Activated CD4-positive, alpha-beta T cell treated with anti-CD3 and anti-CD28 coated beads for 4 hours (primary cell): ENCODE results near the gene PDK2.

ENCODE experiments used
- DNase-seq, 2 donors: peaks; one replicate each; pipeline ENCODE4 v3.0.0-alpha.2; 2020

The PDK2 gene

DNA sequence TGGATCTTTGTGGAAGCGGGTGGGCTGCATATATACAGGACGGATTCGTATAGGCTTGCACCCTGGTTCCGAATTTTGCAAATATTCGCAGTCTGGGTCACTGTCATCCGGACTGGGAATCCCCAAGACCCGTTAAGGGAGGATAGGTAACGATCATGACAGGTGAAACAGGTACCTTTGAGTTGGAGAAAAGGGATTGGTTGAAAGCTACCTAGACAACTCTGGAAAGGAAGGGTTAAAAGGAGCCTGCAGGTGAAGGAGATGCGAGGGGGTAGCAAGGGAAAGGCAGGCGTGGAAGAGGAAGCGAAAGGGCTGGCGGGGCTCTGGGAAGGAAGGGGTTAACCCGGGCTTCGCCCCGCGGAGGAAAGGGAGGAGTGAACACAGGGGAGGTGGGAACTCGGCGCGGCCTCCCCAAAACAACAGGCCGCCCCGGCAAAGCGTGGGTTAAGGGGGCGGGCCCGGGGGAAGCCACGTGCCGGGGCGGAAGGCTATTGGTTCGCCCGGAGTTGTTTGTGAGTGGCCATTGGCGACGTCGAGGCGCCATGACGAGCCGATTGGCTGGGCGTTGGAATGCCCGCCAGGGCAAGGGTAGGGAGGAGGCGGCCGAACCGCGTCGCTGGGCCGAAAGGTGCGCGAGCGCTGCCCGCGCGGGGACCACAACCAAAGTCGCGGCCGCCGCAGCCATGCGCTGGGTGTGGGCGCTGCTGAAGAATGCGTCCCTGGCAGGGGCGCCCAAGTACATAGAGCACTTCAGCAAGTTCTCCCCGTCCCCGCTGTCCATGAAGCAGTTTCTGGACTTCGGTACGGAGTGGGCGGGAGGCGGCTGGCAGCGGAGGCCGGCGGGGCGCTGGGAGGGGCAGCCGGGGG is at the start of gene PDK2:
Gene PDK2, plus strand, starts transcription at position 599 of the 867 bp plus-strand sequence. Its CDS starts 85 bp downstream, at position 684.
- DNase-seq: peak; percentile 95

- no peak for DNase-seq
Observed at GRCh38 chr17:50046179-50046578, 49.0 kb upstream of the PDK2 start.

DNA sequence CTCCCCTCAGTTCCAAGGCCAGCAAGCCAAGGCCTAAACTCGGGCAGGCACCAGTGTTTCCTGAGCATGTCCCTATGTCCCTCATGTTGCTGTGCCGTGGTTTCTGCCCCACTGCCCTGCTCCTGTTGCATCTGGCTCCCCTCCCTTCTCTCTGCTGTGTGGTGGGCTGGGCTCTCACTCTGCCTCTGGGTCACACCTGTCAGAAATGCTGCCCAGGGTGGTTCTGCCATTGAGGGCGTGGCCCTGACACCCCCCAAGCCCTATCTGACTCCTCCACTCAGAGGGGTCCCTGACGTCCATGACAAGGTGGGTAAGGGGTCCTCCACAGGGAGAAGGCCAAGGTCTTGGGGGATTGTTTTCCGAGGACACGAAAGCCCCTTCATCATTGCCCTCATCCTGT is 48.5 kb upstream of the PDK2 start:
- DNase-seq: no peak

- no peak for DNase-seq
Observed at GRCh38 chr17:50047083-50047482, 48.1 kb upstream of the PDK2 start.

DNA sequence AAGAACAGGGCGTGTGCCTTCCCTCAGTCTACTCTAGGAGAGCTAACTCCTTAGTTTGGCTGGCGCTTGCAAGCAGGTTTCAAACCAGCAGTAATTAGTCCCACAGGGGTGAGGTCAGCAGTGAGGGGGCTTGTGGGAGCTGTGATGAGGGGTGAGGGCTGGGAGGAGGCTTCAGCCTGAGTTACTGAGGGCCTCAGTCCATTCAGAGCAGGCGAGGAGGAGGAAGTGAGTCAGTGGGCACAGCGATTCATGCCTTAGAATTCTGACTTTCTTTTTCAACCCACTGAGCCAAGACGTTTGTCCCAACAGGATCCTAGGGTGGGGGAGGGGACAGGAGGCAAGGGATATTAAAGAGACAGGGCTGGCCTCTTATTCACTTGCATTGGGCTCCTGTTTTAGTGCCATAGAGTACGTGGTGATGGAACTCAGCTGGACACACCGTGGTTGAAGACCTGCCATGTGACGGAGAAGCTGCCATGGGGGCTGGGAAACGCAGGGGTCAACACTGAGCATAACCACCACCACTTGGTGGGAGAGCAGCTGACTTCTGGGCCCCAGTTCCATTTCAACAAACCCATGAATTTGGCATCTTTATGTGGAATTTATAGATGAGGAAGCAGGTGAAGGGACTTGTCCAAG is 47.5 kb upstream of the PDK2 start:
- DNase-seq: no peak

GRCh38 chr17:50048146-50048720 is 46.9 kb upstream of the PDK2 start:
- no peak for DNase-seq

DNA sequence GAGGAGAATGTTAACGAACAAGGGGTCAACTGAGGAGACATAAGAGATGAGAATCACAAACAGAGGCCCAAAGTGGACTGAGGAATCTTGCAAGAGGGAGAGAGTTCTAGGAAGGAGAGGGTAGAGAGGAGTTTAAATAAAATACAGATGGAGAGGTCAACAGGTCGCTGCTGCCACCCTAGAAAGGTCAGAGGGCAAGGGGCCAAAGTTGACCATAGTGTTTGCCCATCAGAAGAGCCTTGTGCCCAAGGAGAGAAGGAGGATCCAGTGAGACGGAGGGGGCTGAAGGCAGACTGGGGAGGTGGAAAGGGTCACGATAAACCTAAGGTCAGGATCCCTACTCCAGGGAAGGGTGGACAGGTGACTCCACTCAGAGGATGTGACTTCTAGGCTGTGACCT is 46.2 kb upstream of the PDK2 start:
- no peak for DNase-seq

GRCh38 chr17:50049636-50050035 is 45.5 kb upstream of the PDK2 start:
- no peak for DNase-seq

DNA sequence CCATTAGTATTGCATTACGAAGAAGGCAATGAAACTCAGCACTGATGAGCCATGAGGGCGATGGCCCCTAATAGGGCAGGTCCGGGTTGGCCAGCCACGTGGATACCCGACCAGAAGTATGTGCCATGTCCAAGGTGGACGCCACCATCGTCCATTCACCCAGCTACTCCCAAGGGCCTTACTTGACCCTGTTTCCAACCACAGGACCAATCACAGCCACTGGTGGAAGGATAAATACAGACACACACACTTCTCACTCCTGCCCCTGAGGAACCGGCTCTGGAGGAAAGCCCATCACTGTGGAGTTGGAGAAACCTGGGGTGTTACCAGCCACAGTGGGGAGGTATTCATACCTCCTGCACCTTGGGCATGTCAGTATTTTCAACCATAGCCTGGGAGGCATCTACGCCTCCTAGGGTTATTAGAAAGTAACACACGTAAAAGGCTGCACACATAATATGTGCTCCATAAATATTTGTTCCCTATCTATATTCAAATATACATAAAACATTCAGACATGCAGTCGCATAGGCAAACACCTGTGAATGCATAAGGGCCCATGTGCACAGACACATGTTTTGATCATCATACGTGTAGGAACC is 44.6 kb upstream of the PDK2 start:
- no peak for DNase-seq

DNA sequence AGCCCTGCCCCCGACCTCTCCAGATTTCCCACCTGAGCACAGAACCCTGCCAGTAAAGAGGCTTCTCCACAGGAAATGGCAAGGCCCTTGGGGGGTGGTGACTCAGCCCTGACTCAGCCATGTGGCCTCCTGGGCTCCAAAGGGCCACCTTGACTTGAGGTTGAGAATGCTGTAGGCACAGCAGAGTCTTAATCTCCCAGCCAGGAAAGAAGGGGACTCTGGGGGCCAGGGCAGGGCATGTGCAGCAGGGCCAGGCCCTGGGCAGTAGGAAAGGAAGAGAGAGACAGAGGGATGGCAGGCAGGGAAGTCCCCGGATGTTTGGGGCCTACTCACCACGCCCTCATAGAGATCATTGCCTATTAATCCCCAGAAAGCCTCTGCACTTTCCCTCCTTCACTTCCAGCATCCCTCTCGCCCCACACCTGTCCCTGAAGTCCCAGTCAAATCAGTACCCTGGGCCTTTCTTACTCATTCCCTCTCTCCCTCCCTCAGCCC is 44.0 kb upstream of the PDK2 start:
- DNase-seq: peak; percentile 55 to 67

DNA sequence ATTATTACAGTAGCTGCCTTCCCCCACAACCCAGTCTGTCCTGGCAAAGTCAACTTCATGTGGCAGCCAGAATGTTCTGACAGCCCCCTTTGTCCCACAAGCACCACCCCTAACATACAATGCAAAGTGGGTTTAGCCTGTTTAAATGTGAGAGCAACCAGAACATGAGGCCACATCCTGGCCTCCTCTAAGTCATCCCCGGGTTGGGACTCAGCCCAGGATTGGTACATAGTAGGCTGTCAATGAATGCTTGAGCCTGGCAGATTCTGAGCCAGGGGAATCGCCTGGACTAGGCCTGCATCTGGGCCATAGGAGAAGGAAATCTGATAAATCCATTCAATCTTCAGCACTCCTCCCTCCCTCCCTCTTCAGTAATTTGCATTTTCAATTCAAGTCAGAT is 43.5 kb upstream of the PDK2 start:
- no peak for DNase-seq

DNA sequence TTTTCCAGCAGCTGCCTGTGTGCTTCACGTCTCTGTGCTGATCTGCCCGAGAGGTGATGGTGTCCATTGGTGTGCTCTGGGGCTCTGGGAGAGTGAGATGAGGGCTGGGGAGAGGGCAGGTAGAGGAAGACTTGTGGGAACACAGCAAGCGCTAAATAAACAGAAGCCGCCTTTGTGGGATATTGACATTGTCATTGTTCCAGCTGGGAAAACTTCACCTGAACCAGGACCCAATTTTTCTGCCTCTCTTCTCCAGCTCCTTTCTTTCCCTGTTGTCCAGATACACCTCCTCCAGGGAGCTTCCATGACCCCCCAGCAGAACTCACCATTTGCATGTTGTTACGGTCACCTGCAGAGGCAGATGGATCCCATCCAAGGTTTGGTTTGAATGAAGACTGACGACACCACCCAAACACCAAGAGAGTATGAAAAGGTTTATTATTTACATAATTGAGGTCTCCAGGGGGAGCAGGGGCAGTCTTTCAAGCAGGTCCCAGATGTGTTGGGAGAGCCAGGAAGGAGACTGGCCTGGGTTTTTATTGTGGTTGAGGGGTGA is 42.8 kb upstream of the PDK2 start:
- DNase-seq: no peak

DNA sequence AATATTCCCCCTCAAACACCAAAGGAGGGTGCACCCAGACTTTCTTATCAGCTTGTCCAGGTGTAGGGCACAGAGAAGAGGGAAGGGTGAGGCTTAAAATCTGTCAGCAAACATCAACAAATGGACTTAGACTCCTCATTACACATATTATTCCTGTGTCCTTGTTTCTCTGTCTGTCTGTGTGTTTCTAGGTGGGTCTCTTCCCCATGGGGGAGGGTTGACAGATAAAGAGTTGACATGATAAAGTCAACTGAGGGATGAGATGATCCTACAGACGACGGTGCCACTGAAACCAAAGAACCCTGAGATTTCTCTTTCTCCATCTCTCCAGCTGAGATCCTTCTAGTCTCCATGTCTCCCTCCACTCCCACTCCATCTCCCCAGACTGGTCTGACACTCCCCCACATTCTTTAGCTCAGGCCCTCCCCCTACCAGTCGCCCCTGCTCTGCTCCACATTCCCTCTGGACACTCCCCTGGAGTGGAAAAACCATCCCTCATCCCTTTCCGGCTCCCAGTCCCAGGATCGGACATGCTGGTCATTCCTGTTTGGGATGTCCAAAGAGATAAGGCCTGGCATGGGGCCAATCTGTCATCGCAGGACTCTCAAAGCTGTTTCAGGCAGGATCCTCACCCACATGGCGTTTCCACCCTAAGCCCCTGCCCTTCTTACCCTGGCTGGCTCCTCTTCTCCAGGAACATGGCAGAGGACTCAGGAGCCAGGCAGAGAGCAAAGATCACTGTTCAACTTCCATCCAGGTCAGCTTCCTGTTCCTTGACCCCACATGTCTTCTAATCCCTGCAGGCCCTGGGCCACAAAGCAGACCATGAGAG is 42.1 kb upstream of the PDK2 start:
- DNase-seq: no peak

DNA sequence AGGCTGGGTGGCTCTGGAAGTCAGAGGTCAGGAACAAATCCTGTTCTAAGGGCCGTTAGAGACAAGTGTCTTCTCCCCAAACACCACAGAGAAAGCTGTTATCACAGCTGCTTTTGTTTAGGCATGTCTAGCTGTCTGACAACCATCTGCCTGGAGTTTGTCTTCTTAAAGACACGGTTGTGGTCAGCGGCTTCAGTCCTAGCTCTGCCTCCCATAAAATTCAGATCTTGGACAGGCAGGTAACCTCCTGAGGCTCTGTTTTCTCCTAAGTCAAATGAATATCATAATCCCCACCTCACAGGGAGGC is 41.5 kb upstream of the PDK2 start:
- DNase-seq: no peak

DNA sequence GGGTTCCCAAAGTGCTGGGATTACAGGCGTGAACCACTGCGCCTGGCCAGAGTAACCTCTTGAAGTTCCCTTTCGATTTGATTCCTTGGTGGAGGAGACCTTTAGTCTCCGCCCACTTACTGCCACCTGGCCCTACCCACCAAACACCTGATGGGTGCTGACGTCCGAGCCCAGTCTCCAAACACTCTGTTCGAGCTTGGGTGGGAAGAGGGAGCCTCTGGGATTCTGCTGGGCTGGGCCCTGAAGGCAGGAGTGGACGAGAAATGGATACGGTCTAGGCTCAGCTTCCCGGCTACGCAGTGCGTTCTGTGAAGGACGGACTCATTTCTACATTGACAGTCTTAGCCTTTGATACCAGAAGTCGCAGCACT is 40.1 kb upstream of the PDK2 start:
- DNase-seq: peak; percentile 9 to 10

GRCh38 chr17:50055426-50056216 is 39.5 kb upstream of the PDK2 start, which contains the start of gene ITGA3:
Gene ITGA3 (plus strand): TSS chr17:50056110. CDS start chr17:50056440, 330 bp downstream.
- peak; percentile 53 to 65 for DNase-seq

- DNase-seq: peak; percentile 64
Observed at GRCh38 chr17:50056217-50056960, 38.8 kb upstream of the PDK2 start.

- DNase-seq: no peak
Observed at GRCh38 chr17:50056961-50057330, 38.2 kb upstream of the PDK2 start.

DNA sequence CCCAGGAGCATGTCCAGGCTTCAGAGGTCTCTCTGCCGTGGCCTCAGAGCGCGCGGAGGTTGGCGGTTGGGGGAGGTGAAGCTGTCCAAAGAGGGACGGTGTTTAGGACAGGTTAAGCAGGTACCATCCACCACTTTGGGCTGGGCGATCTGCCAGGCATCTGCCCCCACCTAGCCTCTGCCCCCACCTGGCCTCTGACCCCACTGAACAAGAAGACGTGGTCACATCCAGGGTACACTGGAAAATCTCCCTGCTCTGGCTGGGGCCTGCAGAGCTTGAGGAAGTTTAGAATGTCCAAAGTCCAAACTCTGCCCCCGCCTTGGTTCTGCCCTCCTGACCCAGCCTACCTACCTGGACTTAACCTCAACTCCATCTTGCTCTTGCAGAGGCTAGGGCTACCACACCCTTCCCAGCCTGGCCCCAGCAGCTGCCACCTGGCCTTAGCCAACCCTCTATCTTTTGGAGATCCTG is 37.6 kb upstream of the PDK2 start:
- DNase-seq: no peak

DNA sequence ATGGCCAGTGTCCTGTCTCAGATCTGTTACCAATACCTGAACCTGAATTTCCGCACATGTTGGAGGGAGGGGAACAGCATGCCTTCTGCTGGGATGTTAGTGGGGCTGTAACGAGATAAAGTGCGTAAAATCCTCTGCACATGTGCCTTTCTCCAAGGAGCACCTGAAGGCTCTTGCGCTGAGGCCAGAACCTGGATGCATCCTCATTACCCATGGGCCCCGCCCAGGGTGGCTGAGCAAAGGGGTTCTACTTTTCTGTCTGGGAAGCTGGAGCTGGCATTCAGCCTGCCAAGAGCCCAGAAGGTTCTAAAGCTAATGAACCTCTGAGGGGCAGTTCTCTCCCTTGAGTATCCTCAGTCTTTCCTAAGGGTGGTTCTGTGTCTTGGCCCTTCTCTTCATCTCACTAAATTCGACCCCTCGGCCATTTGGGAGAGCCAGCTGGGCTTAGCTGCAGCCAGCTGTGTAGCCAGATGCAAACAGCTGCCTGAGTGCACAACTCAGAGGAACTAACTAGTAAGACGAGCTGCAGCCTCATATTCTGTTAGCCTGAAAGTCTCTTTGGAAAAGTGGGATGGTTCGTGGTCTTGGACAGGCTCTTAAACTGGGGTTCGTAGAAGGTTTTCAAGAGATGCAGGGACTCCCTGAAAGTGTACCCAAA is 36.7 kb upstream of the PDK2 start:
- DNase-seq: no peak
